ENCODE results near the gene SLC35B1. TPM values are rescaled to one million over a fixed set of nuclear protein-coding genes. Genes with fewer than 3 reads are reported as not detected.

SLC35B1 gene
- total and polyA plus RNA-seq, 2 donors (not counting 3 experiments of a cell fraction or from before 2014, with no cell fraction given), result 87.0 to 142 TPM

DNA sequence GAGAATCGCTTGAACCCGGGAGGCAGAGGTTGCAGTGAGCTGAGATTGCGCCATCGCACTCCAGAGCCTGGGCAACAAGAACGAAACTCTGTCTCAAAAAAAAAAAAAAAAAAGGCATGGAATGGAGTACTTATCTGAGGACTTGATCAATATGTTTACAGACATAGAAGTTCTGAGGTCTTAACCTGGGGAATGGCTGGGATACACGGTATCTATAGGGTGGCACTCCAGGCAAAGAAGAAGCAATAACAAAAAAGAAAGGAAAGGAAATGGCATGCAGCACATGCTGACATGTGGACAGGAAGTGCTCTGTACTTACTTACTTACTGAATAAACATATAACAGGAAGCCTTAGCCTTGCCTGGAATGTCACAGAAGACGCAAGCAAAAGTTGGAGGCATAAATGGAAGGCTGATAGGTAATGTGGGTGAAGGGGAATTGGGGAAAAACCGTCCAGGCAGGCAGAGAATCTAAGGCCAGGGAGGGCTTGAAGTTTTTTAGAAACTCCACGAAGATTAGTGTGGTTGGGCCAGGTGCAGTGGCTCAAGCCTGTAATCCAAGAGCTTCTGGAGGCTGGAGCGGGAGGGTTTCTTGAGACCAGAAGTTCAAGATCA lies 19.8 kb downstream of the SLC35B1 start:
- peak; percentile 87 for TF ChIP-seq POLR2AphosphoS5 (IDR thresholded peaks at IDR 0.05; ENCODE audit: insufficient read depth, low read depth, low read length)
- TF ChIP-seq JUN (IDR thresholded peaks at IDR 0.05; ENCODE audit: borderline replicate concordance, insufficient read depth, insufficient read length, low read depth), result peak; percentile 57
- TF ChIP-seq, protein P1, sequence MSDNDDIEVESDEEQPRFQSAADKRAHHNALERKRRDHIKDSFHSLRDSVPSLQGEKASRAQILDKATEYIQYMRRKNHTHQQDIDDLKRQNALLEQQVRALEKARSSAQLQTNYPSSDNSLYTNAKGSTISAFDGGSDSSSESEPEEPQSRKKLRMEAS (IDR thresholded peaks at IDR 0.05; ENCODE audit: insufficient read depth, insufficient read length), result peak; percentile 81
- TF ChIP-seq EZH2 (IDR thresholded peaks at IDR 0.05; ENCODE audit: borderline replicate concordance, low read depth, low read length, severe bottlenecking), result no peak
- peak; percentile 91 for TF ChIP-seq MYC (IDR thresholded peaks at IDR 0.05; ENCODE audit: low read depth, low read length)
- TF ChIP-seq FOS (IDR thresholded peaks at IDR 0.05; ENCODE audit: borderline replicate concordance, insufficient read depth, low read length), result no peak
- TF ChIP-seq POLR2A (IDR thresholded peaks at IDR 0.05; ENCODE audit: low read depth, low read length), result peak; percentile 70
- TF ChIP-seq, protein P2, sequence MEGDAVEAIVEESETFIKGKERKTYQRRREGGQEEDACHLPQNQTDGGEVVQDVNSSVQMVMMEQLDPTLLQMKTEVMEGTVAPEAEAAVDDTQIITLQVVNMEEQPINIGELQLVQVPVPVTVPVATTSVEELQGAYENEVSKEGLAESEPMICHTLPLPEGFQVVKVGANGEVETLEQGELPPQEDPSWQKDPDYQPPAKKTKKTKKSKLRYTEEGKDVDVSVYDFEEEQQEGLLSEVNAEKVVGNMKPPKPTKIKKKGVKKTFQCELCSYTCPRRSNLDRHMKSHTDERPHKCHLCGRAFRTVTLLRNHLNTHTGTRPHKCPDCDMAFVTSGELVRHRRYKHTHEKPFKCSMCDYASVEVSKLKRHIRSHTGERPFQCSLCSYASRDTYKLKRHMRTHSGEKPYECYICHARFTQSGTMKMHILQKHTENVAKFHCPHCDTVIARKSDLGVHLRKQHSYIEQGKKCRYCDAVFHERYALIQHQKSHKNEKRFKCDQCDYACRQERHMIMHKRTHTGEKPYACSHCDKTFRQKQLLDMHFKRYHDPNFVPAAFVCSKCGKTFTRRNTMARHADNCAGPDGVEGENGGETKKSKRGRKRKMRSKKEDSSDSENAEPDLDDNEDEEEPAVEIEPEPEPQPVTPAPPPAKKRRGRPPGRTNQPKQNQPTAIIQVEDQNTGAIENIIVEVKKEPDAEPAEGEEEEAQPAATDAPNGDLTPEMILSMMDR (IDR thresholded peaks at IDR 0.05; ENCODE audit: extremely low read depth in 1 of 2, insufficient read depth in 1 of 2, low read depth in 1 of 2, low read length in 2 of 2), result no peak
- TF ChIP-seq GATA2 (IDR thresholded peaks at IDR 0.05; ENCODE audit: insufficient read depth, insufficient read length, low read depth, low read length), result peak; percentile 48
- DNase-seq (ENCODE audit: low read depth, low spot score) (peak; percentile 96), FAIRE-seq (peak; percentile 91)
- Histone ChIP-seq H3K9me1 (replicated peaks; ENCODE audit: control insufficient read depth, extremely low read depth, insufficient read depth, low read length) (no peaks in the 10 kb centered on the region), H3K9ac (replicated peaks; ENCODE audit: extremely low read depth, insufficient read depth, low read length) (peak overlapping the region; percentile 64), H3K4me3 (replicated peaks in 1 of 3; ENCODE audit: insufficient read depth in 1 of 3, low read depth in 1 of 3, low read length in 3 of 3) (no peak overlapping the region), H3K27me3 (ENCODE audit: control insufficient read depth in 2 of 2, insufficient read depth in 2 of 2, low read length in 2 of 2) (no peaks in the 10 kb centered on the region), H3K9me3 (replicated peaks; ENCODE audit: control insufficient read depth, insufficient read depth, low read length) (no peaks in the 10 kb centered on the region), H2AFZ (ENCODE audit: low read depth, low read length) (peak overlapping the region; percentile 45), H4K20me1 (replicated peaks; ENCODE audit: control insufficient read depth, extremely low read depth, insufficient read depth, low read length) (no peaks in the 10 kb centered on the region), H3K27ac (ENCODE audit: insufficient read depth, low read depth, low read length) (peak overlapping the region; percentile 87), H3K4me2 (ENCODE audit: insufficient read depth, low read length) (peak overlapping the region; percentile 32), H3K36me3 (ENCODE audit: control insufficient read depth in 2 of 2, extremely low read depth in 1 of 2, insufficient read depth in 2 of 2, low read length in 2 of 2) (no peaks in the 10 kb centered on the region), H3K4me1 (ENCODE audit: control insufficient read depth, extremely low read depth, insufficient read depth, low read length) (peaks cover 42% of the 10 kb centered on the region), H3K79me2 (ENCODE audit: control insufficient read depth, insufficient read depth, low read length) (no peaks in the 10 kb centered on the region)
- intact Hi-C loops (cut with micrococcal nuclease), result loop anchor here (1.0 to 2.0 kb wide), 3 partner anchors 10 to 65 kb away; partner anchors contain the start of gene SPOP
- CTCF ChIA-PET, result interaction anchor here (1.0 to 24.3 kb wide), 6 partner anchors 8 to 117 kb away, joined by 3 to 786 read pairs (median 4); partner anchors contain the start of gene NXPH3
- POLR2A ChIA-PET, result interaction anchor here (1.1 kb wide), 1 partner anchor 11 kb away, joined by 10 read pairs; the partner anchor contains the start of gene SPOP
- dilution Hi-C loops (cut with MboI; ENCODE audit: extremely low pct_ligation_motif_present, low sequenced_read_pairs), result no loop called here
- no TSS peak for BruUV-seq (replicated peaks)

Data from endothelial cell of umbilical vein (primary cell).